Progenitor cell of endocrine pancreas (in vitro differentiated cells): ENCODE data around the gene TET2. TPM values are rescaled to one million over a fixed set of nuclear protein-coding genes. Genes with fewer than 3 reads are reported as not detected.

ENCODE experiments used
- DNase-seq: peaks from one replicate; pipeline ENCODE4 v3.0.0; 2021; ENCODE audit warnings: low spot score; ENCODE audit not compliant: unreplicated experiment
- H3K27ac Mint-ChIP-seq: 2 replicates; pipeline ENCODE4 v1.8.0; 2021; ENCODE audit warnings: mild to moderate bottlenecking, moderate library complexity, mixed read lengths
- H3K27me3 Mint-ChIP-seq: 2 replicates; pipeline ENCODE4 v1.8.0; 2021; ENCODE audit warnings: mixed read lengths
- H3K36me3 Mint-ChIP-seq: 2 replicates; pipeline ENCODE4 v1.8.0; 2022; ENCODE audit warnings: mixed read lengths; ENCODE audit not compliant: insufficient read depth
- H3K4me1 Mint-ChIP-seq: 2 replicates; pipeline ENCODE4 v1.8.0; 2021; ENCODE audit warnings: low read depth, mixed read lengths
- H3K4me3 Mint-ChIP-seq: 2 replicates; pipeline ENCODE4 v1.8.0; 2021; ENCODE audit warnings: low read depth, mild to moderate bottlenecking, moderate library complexity, mixed read lengths
- H3K9me3 Mint-ChIP-seq: 2 replicates; pipeline ENCODE4 v1.8.0; 2021; ENCODE audit warnings: low read depth, mixed read lengths
- CTCF ChIP-seq: fragments of 200-600 bp; sonication (generic); IDR thresholded peaks from one replicate; pipeline ENCODE4 v1.5.0; 2021; ENCODE audit warnings: antibody characterized with exemption, mild to moderate bottlenecking; ENCODE audit not compliant: unreplicated experiment
- total RNA-seq: library from RNA; stranded (reverse); gene quantifications from 2 replicates; pipeline ENCODE4 v1.2.1, GENCODE V29; 2021

Gene TET2
- total RNA-seq, 1 donor from 2014 or later = 37.2 TPM

- Mint-ChIP-seq H3K36me3 (no peaks in the 10 kb centered on the region), H3K4me3 (no peak overlapping the region), H3K27me3 (no peaks in the 10 kb centered on the region), H3K4me1 (peaks cover 7% of the 10 kb centered on the region), H3K27ac (no peak overlapping the region), H3K9me3 (no peaks in the 10 kb centered on the region)
- DNase-seq = no peak
- no peak for TF ChIP-seq CTCF
Observed at GRCh38 chr4:105208561-105208960, 61.9 kb downstream of the TET2 start.

DNA sequence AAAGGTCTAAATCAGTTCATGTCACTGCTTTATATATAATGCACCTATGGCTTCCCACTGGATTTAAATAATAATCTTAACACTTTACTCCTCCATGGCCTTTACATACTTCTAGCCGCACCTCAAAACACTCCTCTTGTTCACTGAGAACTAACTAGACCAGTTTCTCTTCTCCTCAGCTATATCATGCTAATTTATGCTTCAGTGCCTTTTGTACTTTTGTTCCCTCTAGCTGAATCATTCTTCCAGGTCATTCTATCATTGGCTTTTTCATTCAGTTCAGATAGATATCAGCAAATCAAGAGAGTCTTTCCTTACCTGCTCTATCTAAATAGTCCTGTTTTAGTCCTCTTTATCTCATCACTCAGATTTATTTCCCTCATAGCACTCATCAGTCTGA, 64.2 kb downstream of the TET2 start:
- Mint-ChIP-seq H3K4me3 (no peak overlapping the region), H3K27me3 (no peaks in the 10 kb centered on the region), H3K4me1 (peaks cover 13% of the 10 kb centered on the region), H3K36me3 (no peaks in the 10 kb centered on the region), H3K9me3 (no peaks in the 10 kb centered on the region), H3K27ac (no peak overlapping the region)
- TF ChIP-seq CTCF = no peak
- DNase-seq = no peak

- peak overlapping the region; percentile 2 for H3K27ac Mint-ChIP-seq
- H3K4me3 Mint-ChIP-seq = no peak overlapping the region
- H3K27me3 Mint-ChIP-seq = no peaks in the 10 kb centered on the region
- peaks cover 10% of the 10 kb centered on the region for H3K4me1 Mint-ChIP-seq
- H3K9me3 Mint-ChIP-seq = no peaks in the 10 kb centered on the region
- no peak for TF ChIP-seq CTCF
- peaks cover 5% of the 10 kb centered on the region for H3K36me3 Mint-ChIP-seq
- no peak for DNase-seq
Observed at GRCh38 chr4:105215609-105216313, 69.1 kb downstream of the TET2 start.

- H3K4me1 Mint-ChIP-seq = peaks cover 4% of the 10 kb centered on the region
- peaks cover 3% of the 10 kb centered on the region for H3K36me3 Mint-ChIP-seq
- H3K27ac Mint-ChIP-seq = peak overlapping the region; percentile 20
- no peak overlapping the region for H3K4me3 Mint-ChIP-seq
- TF ChIP-seq CTCF = no peak
- H3K9me3 Mint-ChIP-seq = peaks cover 3% of the 10 kb centered on the region
- H3K27me3 Mint-ChIP-seq = no peaks in the 10 kb centered on the region
- no peak for DNase-seq
Observed at GRCh38 chr4:105225500-105225899, 78.8 kb downstream of the TET2 start.

DNA sequence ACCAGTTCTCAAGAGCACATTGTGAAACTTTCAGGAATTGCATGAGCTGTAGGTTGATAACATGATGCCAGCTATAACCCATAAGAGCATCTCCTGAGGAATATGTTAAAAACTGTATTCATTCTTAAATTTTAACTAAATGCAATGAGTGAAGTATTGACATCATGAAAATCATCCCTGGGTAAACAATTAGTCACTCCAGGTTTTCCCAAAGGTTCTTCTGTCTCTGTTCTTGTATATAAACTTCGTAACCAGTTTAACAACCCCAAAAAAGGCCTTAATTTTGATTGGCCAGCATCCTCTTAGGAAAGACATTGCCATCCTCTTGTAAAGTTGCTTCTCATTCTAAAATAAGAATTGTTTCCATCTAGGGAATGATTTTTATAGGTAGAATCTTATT, 80.4 kb downstream of the TET2 start:
- no peak overlapping the region for H3K27ac Mint-ChIP-seq
- no peak for DNase-seq
- no peaks in the 10 kb centered on the region for H3K27me3 Mint-ChIP-seq
- peaks cover 4% of the 10 kb centered on the region for H3K4me1 Mint-ChIP-seq
- peaks cover 3% of the 10 kb centered on the region for H3K36me3 Mint-ChIP-seq
- H3K4me3 Mint-ChIP-seq = no peak overlapping the region
- peaks cover 3% of the 10 kb centered on the region for H3K9me3 Mint-ChIP-seq
- TF ChIP-seq CTCF = no peak
